Stimulated activated CD4-positive, alpha-beta T cell treated with anti-CD3 and anti-CD28 coated beads, Interleukin-15, amount 100 ng/mL, for 24 hours (primary cell): ENCODE measurements around the gene THBS1.

ENCODE experiments used
- DNase-seq: peaks from one replicate; pipeline ENCODE4 v3.0.0-alpha.2; 2020

The THBS1 gene

DNA sequence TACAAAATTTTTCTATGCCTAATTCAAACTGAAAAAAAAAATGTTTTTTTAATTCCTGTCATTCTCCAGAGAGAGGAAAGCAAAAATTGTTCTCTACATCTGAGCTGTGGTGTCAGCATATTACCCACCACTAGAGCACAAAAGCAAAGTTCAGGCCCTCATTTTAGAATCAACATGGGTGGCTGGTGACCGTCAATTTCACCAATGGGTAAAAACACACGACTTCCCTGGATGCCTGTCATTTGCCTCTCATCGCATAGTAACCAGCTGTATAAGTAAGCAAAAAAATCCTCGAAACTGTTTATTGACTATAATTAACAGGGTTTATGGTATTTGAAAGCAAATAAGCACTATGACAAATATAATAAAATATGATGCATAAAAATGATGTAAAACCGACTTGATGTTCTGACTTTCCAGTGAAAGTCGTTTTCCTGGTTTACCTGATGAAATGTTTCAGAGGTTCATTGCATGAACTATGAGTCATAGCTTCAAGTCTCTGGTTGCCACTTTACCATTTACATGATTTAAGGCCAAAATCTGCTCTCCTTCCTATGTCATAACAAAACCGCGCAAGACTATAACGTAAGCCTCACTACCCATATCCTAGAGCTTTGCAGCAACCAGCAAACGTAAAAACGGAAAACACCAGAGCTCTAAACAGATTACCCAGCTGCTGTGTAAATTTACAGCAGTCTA is 60.5 kb downstream of the THBS1 start:
- no peak for DNase-seq

- DNase-seq: no peak
These were observed 61.2 kb downstream of the THBS1 start for GRCh38 chr15:39642011-39642640.

DNA sequence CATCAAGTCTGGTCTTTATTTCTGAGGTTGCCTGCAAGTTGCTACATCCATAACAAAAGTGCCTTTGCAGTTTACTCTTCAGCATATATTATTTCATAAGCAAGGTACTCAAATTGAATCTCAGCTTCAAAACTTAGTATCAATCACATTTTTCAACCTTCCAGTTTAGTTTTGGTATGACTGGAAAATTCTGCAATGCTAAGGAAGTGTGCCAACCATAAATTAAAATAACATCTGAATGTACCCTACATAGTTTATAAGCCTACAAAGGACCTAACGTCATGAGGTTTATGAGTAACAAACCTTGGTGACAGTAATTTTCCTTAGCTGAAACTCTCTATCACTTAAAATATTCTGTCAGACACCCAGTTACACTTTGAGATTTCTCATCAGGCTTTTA is 62.8 kb downstream of the THBS1 start:
- DNase-seq: no peak

DNA sequence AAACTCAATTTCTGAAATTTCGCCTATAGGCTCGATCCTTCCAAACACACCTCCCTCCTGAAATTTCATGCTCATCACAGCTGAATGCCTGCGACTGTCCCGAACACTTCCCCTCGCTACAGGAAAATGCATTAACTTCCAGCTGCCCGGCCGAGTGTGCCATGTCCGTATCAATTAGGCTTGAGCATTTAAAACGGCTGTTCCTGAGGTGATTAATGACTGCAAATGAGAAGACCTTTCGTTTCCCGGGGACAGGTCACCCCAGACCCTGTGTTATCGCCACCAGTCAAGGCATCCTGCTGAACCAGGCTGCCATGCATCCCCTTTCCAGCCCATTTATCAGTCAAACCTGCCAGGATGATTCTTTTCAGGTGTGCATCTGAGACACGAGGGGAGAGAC is 63.3 kb downstream of the THBS1 start:
- no peak for DNase-seq

- no peak for DNase-seq
These were observed 64.5 kb downstream of the THBS1 start for GRCh38 chr15:39645138-39645975.

DNA sequence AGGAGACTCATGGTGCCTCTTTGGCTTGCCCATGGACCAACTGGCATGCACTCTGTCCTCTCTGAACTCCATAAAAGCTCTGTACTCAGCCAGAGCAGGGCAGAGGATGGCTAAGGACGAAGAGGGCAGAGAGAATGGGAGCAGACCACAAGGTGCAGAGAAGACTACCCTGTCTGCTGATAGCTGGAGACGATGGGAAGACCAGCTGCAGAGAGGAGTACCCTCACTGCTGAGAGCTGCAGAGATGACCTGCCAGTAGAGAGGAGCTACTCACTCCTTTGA is 65.0 kb downstream of the THBS1 start:
- DNase-seq: no peak

GRCh38 chr15:39646425-39646824 is 65.5 kb downstream of the THBS1 start:
- DNase-seq: no peak
